ENCODE measurements around the gene ROBO3.

GRCh38 chr11:124861670-124862069, 3.6 kb upstream of the ROBO3 start:
- TF ChIP-seq CTCF (conservative IDR thresholded peaks at IDR 0.05) = no peak
- TF ChIP-seq EZH2 (IDR thresholded peaks at IDR 0.05; ENCODE audit: low read depth) = no peak

Measured in PC-9 (cell line).